ENCODE data around the gene SCNN1G.
"Not testable (repeated sequence)": the region's sequence is repeated elsewhere in the genome, so short reads cannot be mapped to it uniquely, and the experiment has no call there.

DNA sequence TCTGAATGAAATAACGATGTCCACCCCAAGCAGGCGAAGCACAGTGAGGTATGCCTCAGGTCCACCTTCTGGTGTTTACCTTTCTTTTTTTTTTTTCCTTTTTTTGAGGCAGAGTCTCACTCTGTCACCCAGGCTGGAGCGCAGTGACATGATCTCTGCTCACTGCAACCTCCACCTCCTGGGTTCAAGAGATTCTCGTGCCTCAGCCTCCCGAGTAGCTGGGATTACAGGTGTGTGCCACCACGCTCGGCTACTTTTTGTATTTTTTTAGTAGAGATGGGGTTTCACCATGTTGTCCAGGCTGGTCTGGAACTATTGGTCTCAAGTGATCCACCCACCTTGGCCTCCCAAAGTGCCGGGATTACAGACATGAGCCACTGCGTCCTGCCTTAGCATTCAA is 38.2 kb upstream of the SCNN1G start:
- not testable (repeated sequence) for TF ChIP-seq CTCF (conservative IDR thresholded peaks at IDR 0.05; ENCODE audit: low read length); EZH2phosphoT487 (IDR thresholded peaks at IDR 0.05; ENCODE audit: borderline replicate concordance, low read depth, low read length)

Data from OCI-LY7 (cell line).